RWPE2 (cell line): ENCODE results near the gene JAKMIP2.

Experiments used
- ATAC-seq: fragments of 200-7000 bp; cut with Tn5 transposase; 3 replicates; pipeline ENCODE4 v1.9.1; 2021; ENCODE audit warnings: low read depth
- DNase-seq: peaks from one replicate; pipeline ENCODE4 v3.0.0-alpha.2; 2020; ENCODE audit warnings: low spot score
- H3K27ac ChIP-seq: fragments of 450-650 bp; 2 replicates; pipeline ENCODE4 v1.5.1; 2017; ENCODE audit warnings: mild to moderate bottlenecking; ENCODE audit not compliant: poor library complexity, severe bottlenecking
- H3K27me3 ChIP-seq: fragments of 250-450 bp; sonication (Bioruptor Pico); 2 replicates; pipeline ENCODE4 v1.5.1; 2021; ENCODE audit warnings: mild to moderate bottlenecking, moderate library complexity; ENCODE audit not compliant: insufficient read depth, poor library complexity, severe bottlenecking
- H3K36me3 ChIP-seq: fragments of 250-450 bp; sonication (Bioruptor Pico); 2 replicates; pipeline ENCODE4 v1.5.1; 2020; ENCODE audit warnings: low read depth, mild to moderate bottlenecking, moderate library complexity
- H3K4me1 ChIP-seq: fragments of 250-450 bp; sonication (Bioruptor Pico); 2 replicates; pipeline ENCODE4 v1.5.1; 2021; ENCODE audit warnings: mild to moderate bottlenecking, moderate library complexity; ENCODE audit not compliant: insufficient read depth, poor library complexity, severe bottlenecking
- H3K4me3 ChIP-seq: fragments of 250-450 bp; sonication (Bioruptor Pico); 2 replicates; pipeline ENCODE4 v1.5.1; 2021; ENCODE audit warnings: mild to moderate bottlenecking, moderate library complexity; ENCODE audit not compliant: severe bottlenecking
- H3K9me3 ChIP-seq: fragments of 250-450 bp; sonication (Bioruptor Pico); 2 replicates; pipeline ENCODE4 v1.5.1; 2021; ENCODE audit warnings: mild to moderate bottlenecking, moderate library complexity; ENCODE audit not compliant: severe bottlenecking
- CTCF ChIP-seq: fragments of 450-650 bp; IDR thresholded peaks from one replicate; pipeline ENCODE4 v1.5.1; 2017; ENCODE audit warnings: mild to moderate bottlenecking, moderate library complexity; ENCODE audit not compliant: poor library complexity, severe bottlenecking

Gene JAKMIP2

GRCh38 chr5:147673266-147673665, 109.3 kb downstream of the JAKMIP2 start:
- Histone ChIP-seq H3K27ac (no peak overlapping the region), H3K4me1 (no peaks in the 10 kb centered on the region), H3K36me3 (no peaks in the 10 kb centered on the region), H3K9me3 (no peaks in the 10 kb centered on the region), H3K4me3 (no peak overlapping the region), H3K27me3 (peaks cover 7% of the 10 kb centered on the region)
- no peak for TF ChIP-seq CTCF
- no peak for DNase-seq
- no peak for ATAC-seq

- Histone ChIP-seq H3K4me3 (no peak overlapping the region), H3K27me3 (peaks cover 7% of the 10 kb centered on the region), H3K9me3 (no peaks in the 10 kb centered on the region), H3K36me3 (no peaks in the 10 kb centered on the region), H3K27ac (no peak overlapping the region), H3K4me1 (no peaks in the 10 kb centered on the region)
- 0 out of 3 replicates have a peak, but pooled peaks have one; percentile 15 for ATAC-seq
- no peak for DNase-seq
- TF ChIP-seq CTCF, result no peak
Measured at GRCh38 chr5:147671365-147671764, 111.2 kb downstream of the JAKMIP2 start.

- no peak for DNase-seq
- ATAC-seq, result no peak
- Histone ChIP-seq H3K4me1 (no peaks in the 10 kb centered on the region), H3K36me3 (no peaks in the 10 kb centered on the region), H3K4me3 (no peak overlapping the region), H3K9me3 (no peaks in the 10 kb centered on the region), H3K27me3 (peaks cover 7% of the 10 kb centered on the region), H3K27ac (no peak overlapping the region)
- TF ChIP-seq CTCF, result no peak
Measured at GRCh38 chr5:147670815-147671214, 111.7 kb downstream of the JAKMIP2 start.

- H3K27ac ChIP-seq, result no peak overlapping the region
- H3K36me3 ChIP-seq, result no peaks in the 10 kb centered on the region
- no peaks in the 10 kb centered on the region for H3K9me3 ChIP-seq
- no peak overlapping the region for H3K4me3 ChIP-seq
- no peaks in the 10 kb centered on the region for H3K4me1 ChIP-seq
- peaks cover 7% of the 10 kb centered on the region for H3K27me3 ChIP-seq
- DNase-seq, result no peak
- no peak for TF ChIP-seq CTCF
- peak; percentile 26; the same call in 1 of the 3 replicates for ATAC-seq
Measured at GRCh38 chr5:147669169-147669869, 113.2 kb downstream of the JAKMIP2 start.

- no peak for TF ChIP-seq CTCF
- Histone ChIP-seq H3K4me1 (no peaks in the 10 kb centered on the region), H3K36me3 (no peaks in the 10 kb centered on the region), H3K9me3 (no peaks in the 10 kb centered on the region), H3K27me3 (peaks cover 7% of the 10 kb centered on the region), H3K27ac (no peak overlapping the region), H3K4me3 (no peak overlapping the region)
- DNase-seq (no peak), ATAC-seq (no peak)
Measured at GRCh38 chr5:147668385-147668784, 114.1 kb downstream of the JAKMIP2 start.
